GM21526 (cell line): Measurements from ENCODE around the gene CDC37L1.
"Not testable (repeated sequence)": the region's sequence is repeated elsewhere in the genome, so short reads cannot be mapped to it uniquely, and the experiment has no call there.

Source experiments
- ATAC-seq: cut with Tn5 transposase; IDR thresholded peaks from one replicate; pipeline ENCODE4 v1.9.1; 2021; ENCODE audit warnings: moderate library complexity; ENCODE audit not compliant: unreplicated experiment, low FRiP score

The CDC37L1 gene

GRCh38 chr9:4746278-4747030 is 67.1 kb downstream of the CDC37L1 start:
- no peak for ATAC-seq

GRCh38 chr9:4748612-4749011 is 69.2 kb downstream of the CDC37L1 start:
- no peak for ATAC-seq

GRCh38 chr9:4750023-4750673 is 70.8 kb downstream of the CDC37L1 start:
- ATAC-seq = no peak

- not testable (repeated sequence) for ATAC-seq
Observed at GRCh38 chr9:4754530-4754929, 75.2 kb downstream of the CDC37L1 start.

- ATAC-seq = no peak
Observed at GRCh38 chr9:4755026-4755609, 75.7 kb downstream of the CDC37L1 start.

- ATAC-seq = no peak
Observed at GRCh38 chr9:4756420-4756819, 77.1 kb downstream of the CDC37L1 start.
